ENCODE data around the gene ILKAP.

ILKAP gene

GRCh38 chr2:238236571-238236970 is 33.1 kb upstream of the ILKAP start:
- DNase-seq, result no peak

DNA sequence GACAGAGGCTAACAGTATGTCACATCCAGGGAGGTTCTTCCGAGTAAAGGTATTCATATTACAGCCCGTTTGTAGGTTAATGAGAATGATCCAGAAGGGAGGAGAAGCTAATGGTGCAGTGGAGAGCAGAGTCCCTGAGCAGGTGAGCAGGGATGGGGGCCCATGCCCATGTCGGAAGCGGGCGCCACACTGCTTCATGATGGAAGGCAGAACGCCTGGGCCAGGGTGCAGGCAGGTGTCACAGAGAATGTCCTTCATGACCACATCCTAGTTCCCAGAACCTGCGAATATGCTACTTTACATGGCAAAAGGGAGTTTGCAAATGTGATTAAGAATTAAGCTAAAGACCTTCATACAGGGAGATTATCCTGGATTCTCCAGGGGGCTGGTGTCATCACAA is 32.4 kb upstream of the ILKAP start:
- no peak for DNase-seq

GRCh38 chr2:238235331-238235732 is 31.8 kb upstream of the ILKAP start:
- no peak for DNase-seq

- DNase-seq, result no peak
These were observed 30.1 kb upstream of the ILKAP start for GRCh38 chr2:238233625-238234024.

- no peak for DNase-seq
These were observed 28.3 kb upstream of the ILKAP start for GRCh38 chr2:238231809-238232208.

DNA sequence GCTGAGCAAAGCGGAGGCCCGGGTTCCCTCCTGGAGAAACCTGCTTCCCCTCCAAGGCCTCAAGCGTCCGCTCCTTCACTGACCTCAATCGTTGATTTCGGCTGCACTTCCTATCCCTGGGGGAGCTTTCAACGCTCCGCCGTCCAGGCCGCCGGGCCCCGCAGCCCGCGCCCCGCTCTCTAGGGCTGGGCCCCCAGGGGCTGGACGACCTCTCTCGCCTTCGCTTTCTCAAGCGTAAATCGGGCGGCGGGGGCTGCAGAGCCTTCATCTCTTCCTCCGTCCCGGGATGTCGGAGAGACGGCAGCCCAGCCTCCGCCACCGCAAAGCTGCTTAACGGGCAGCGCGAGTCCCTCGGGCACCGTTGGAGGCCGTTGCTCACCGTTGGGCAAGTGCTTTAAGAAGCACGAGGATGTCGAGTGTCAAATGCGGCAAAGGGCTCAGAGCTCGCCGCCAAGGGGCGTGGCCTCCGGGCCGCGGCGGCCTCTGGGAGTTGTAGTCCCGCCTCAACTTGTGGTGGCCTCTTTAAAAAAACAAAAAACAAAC is 27.8 kb upstream of the ILKAP start:
- peak; percentile 83 for DNase-seq

- no peak for DNase-seq
These were observed 27.2 kb upstream of the ILKAP start for GRCh38 chr2:238230699-238231098.

GRCh38 chr2:238228700-238229099 is 25.2 kb upstream of the ILKAP start:
- no peak for DNase-seq

GRCh38 chr2:238227587-238228032 is 24.1 kb upstream of the ILKAP start:
- no peak for DNase-seq

DNA sequence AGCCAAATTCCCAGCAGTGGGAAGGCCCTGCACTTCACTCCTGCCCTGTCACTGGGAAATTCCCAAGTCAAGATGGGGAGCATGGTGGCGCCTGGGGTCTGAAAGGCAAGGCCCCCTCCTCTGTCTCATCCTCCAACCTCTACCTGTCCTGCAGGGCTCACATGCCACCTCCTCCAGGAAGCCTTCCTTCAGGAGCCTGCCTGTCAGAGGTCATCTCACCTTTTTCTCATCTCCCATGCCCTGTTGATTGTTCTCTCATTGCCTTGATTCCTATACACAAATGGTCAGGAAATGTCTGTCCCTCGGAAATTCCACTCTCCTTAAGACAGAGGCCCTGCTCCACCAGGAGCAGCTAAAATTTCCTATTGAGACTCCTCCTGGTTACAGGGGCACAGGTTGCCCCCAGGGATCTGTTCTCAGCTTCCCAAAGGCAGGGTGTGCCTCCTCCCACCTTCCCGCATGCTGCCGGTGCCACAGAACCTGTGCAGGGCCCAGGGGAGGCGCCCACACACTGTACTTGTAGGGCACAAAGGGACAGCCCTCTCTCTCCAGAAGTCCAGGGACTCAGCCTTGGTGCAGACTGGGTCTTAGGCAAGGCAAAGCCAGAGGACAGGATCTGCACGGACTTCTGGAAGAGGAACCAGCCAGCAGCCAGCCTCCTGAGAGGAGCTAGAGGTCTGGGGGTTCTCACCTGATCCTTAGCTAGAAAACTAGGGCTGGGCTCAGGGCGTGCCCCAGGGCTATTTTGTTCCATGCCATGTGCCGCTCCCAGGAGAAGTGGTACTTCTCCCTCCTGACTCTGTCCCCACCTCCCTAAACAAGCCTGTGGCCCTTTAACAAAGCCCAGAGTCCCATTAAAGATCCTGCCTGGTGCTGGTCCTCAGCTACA is 23.4 kb upstream of the ILKAP start:
- DNase-seq, result no peak

- no peak for DNase-seq
These were observed 22.6 kb upstream of the ILKAP start for GRCh38 chr2:238225911-238226697.

DNA sequence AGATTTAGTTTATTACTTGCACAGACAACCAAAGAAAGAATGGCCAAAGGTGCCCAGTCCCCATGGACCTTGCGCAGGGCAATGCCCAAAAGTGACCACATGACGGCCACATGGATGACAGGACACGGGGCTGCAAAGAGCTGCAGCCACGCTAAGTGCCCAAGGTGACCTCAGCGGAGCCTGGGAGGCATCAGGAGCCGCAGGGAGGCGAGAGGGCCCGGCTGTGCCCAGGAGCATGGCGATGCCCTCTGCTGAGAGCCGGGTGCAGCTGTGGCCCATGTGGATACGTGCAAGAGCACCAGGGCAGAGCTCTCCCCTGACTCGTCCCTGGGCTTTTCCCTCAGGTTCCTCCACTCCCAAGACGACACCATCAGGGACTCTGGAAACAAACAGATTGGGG is 21.6 kb upstream of the ILKAP start:
- no peak for DNase-seq

DNA sequence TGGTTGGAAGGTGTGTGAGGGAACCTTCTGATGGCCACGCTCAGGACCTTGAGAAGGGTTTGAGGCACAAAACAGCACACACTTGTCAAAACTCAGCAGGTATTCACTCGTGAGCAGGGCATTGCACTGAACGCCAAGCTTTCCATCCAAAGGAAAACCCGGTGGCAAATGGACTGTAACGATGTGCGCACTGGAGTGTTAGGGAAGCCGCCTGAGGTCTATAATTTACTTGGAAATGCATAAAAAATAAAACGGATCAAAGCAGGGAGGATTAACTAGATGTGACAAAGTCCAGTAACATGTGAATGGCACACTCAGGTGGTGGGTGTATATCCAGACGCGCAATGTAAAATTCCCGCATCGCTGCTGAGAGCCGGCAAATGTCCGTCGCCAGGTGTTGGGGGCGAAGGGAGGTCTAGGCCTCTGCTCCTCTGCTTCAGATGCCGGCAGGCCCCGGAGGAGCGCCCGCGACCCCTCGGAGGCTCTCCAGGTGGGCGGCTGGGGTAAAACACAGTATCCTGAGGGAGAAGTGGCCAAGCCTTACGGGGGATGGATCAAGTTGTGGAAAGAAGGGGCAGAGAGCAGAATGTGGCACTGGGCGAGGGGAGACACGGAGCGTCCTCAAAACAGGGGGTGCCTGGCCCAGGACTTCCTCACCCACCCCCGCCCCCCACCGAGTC is 21.0 kb upstream of the ILKAP start:
- no peak for DNase-seq

GRCh38 chr2:238220892-238221521 is 17.5 kb upstream of the ILKAP start:
- DNase-seq, result no peak

- DNase-seq, result no peak
These were observed 16.9 kb upstream of the ILKAP start for GRCh38 chr2:238220274-238220891.

DNA sequence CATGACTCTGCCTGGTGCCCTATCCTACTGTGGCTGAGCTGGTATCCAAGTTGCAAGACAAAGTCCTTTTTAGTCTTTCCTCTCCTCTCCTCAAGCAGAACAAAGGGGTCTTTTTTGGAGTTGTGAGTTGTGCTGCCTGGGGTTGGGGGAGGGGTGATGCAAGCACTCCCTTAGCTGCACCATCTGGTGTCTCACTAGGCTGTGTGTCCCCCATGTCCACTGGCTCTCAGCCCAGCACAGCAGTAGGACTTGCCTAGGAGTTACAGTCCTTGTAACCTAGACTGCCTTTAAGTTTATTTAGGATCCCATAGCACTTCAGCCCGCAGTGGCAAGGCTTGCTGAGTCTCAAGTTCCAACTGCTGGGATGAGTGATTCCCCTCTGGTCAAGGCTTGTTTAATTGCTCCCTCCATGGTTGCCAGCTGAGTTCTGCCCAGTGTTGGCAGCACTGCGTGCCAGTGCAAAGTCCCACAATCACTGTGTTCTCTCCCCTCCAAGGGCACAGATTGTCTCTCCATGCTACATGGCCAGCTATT is 13.2 kb upstream of the ILKAP start:
- DNase-seq, result no peak

GRCh38 chr2:238207006-238207405 is 3.5 kb upstream of the ILKAP start:
- DNase-seq, result no peak

GRCh38 chr2:238203973-238204683 is 633 bp upstream of the ILKAP start:
- no peak for DNase-seq

- DNase-seq, result peak; percentile 20
These were observed 985 bp downstream of the ILKAP start for GRCh38 chr2:238202326-238203093.

DNA sequence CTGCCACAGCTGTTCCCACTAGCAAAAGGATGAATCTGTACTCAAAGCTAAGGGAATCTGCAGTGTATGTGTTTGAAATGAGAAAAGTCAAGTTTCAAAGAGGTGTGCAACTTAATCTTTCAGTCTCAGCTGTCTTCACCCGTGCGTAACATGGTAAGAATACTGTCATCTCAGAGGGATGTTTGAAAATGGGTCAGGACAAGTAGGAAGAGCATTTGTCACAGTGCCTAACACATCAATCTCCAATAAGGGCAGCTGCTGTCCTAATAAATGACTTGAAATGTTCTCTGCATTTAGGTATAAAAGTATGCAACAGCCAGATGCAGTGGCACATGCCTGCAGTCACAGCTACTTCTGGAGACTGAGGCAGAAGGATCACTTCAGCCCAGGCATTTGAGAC is 13.1 kb downstream of the ILKAP start:
- no peak for DNase-seq

Data from activated CD4-positive, alpha-beta T cell treated with anti-CD3 and anti-CD28 coated beads for 48 hours (primary cell).